Tibial artery (tissue), 4 donors: Measurements from ENCODE around the gene CTTNBP2.

Experiments used
- DNase-seq, 2 donors: peaks; one replicate each; pipeline ENCODE4 v3.0.0-alpha.2; 2019
- H3K27ac ChIP-seq, 2 donors: fragments of 200-600 bp; sonication (generic) in 1 of 2; 1 replicate in 1 of 2; 2 replicates in 1 of 2; pipeline ENCODE4 v1.5.1; 2018 to 2019; ENCODE audit warnings: mild to moderate bottlenecking in 1 of 2
- H3K27me3 ChIP-seq, 2 donors: fragments of 200-600 bp; sonication (generic) in 1 of 2; one replicate each; pipeline versions ENCODE4 v1.5.1 to v1.6.0; 2016 to 2019
- H3K36me3 ChIP-seq, 3 donors: fragments of 200-600 bp; sonication (generic) in 2 of 3; one replicate each; pipeline ENCODE4 v1.5.1; 2016 to 2019; ENCODE audit warnings: mild to moderate bottlenecking in 2 of 3
- H3K4me1 ChIP-seq, 4 donors: fragments of 200-600 bp; sonication (generic) in 2 of 4; 1 replicate in 3 of 4; 2 replicates in 1 of 4; pipeline ENCODE4 v1.5.1; 2016 to 2019
- H3K4me3 ChIP-seq, 2 donors: fragments of 200-600 bp; sonication (generic) in 1 of 2; 1 replicate in 1 of 2; 2 replicates in 1 of 2; pipeline ENCODE4 v1.5.1; 2018 to 2019; ENCODE audit warnings: mild to moderate bottlenecking in 2 of 2
- H3K9me3 ChIP-seq, 3 donors: fragments of 200-600 bp; sonication (generic) in 1 of 3; one replicate each; pipeline ENCODE4 v1.5.1; 2016 to 2019
- CTCF ChIP-seq, 2 experiments: fragments of 200-600 bp in 1 of 2; fragments of 450-650 bp in 1 of 2; IDR thresholded peaks; one replicate each; pipeline ENCODE4 v1.5.1; 2017 to 2019; ENCODE audit warnings: antibody characterized with exemption in 2 of 2, mild to moderate bottlenecking in 1 of 2, moderate library complexity in 1 of 2
- intact Hi-C: fragments of 100-400 bp; cut with DNase I; formaldehyde crosslinking; loops from one replicate; pipeline ENCODE4 v1.15.0; 2023; ENCODE audit warnings: low total_unique reads

Gene CTTNBP2

GRCh38 chr7:117828825-117829224 lies 44.4 kb downstream of the CTTNBP2 start:
- Histone ChIP-seq H3K4me1 (peaks cover 3 to 47% (median 19%) of the 10 kb centered on the region in 4 donors), H3K36me3 (no peaks in the 10 kb centered on the region), H3K27me3 (no peaks in the 10 kb centered on the region), H3K9me3 (no peaks in the 10 kb centered on the region), H3K4me3 (no peak overlapping the region), H3K27ac (peak overlapping the region; percentile 13 to 24)
- no peak for TF ChIP-seq CTCF (IDR thresholded peaks at IDR 0.05)
- no peak for DNase-seq
- intact Hi-C loops = no loop called here

GRCh38 chr7:117827862-117828261 lies 45.4 kb downstream of the CTTNBP2 start:
- intact Hi-C loops = no loop called here
- no peak overlapping the region for H3K4me3 ChIP-seq
- peaks cover 3 to 47% (median 19%) of the 10 kb centered on the region in 4 donors for H3K4me1 ChIP-seq

GRCh38 chr7:117825132-117825531 lies 48.1 kb downstream of the CTTNBP2 start:
- intact Hi-C loops = no loop called here
- no peak for TF ChIP-seq CTCF (IDR thresholded peaks at IDR 0.05)
- no peak for DNase-seq
- no peaks in the 10 kb centered on the region for H3K9me3 ChIP-seq
- no peak overlapping the region for H3K27ac ChIP-seq
- no peaks in the 10 kb centered on the region for H3K36me3 ChIP-seq
- no peak overlapping the region for H3K4me3 ChIP-seq
- H3K27me3 ChIP-seq = no peaks in the 10 kb centered on the region
- peaks cover 3 to 33% (median 16%) of the 10 kb centered on the region in 4 donors for H3K4me1 ChIP-seq

More at GRCh38 chr7:117827862-117828261, 45.4 kb downstream of the CTTNBP2 start:
- no peak for TF ChIP-seq CTCF (IDR thresholded peaks at IDR 0.05)
- Histone ChIP-seq H3K36me3 (no peaks in the 10 kb centered on the region), H3K9me3 (no peaks in the 10 kb centered on the region), H3K27ac (peak overlapping the region in 1 of 2 donors; percentile 34), H3K27me3 (no peaks in the 10 kb centered on the region)
- no peak for DNase-seq

- Histone ChIP-seq H3K27me3 (no peaks in the 10 kb centered on the region), H3K9me3 (no peaks in the 10 kb centered on the region), H3K4me1 (peaks cover 3 to 28% (median 13%) of the 10 kb centered on the region in 4 donors), H3K27ac (no peak overlapping the region), H3K4me3 (no peak overlapping the region), H3K36me3 (no peaks in the 10 kb centered on the region)
- DNase-seq = no peak
- intact Hi-C loops = no loop called here
- no peak for TF ChIP-seq CTCF (IDR thresholded peaks at IDR 0.05)
Measured at GRCh38 chr7:117824592-117824991, 48.6 kb downstream of the CTTNBP2 start.

GRCh38 chr7:117819558-117819957 lies 53.7 kb downstream of the CTTNBP2 start:
- DNase-seq = no peak
- intact Hi-C loops = no loop called here
- Histone ChIP-seq H3K9me3 (no peaks in the 10 kb centered on the region), H3K4me1 (no peaks in the 10 kb centered on the region), H3K27me3 (no peaks in the 10 kb centered on the region), H3K4me3 (no peak overlapping the region), H3K36me3 (no peaks in the 10 kb centered on the region), H3K27ac (no peak overlapping the region)
- no peak for TF ChIP-seq CTCF (IDR thresholded peaks at IDR 0.05)

- Histone ChIP-seq H3K36me3 (no peaks in the 10 kb centered on the region), H3K27me3 (no peaks in the 10 kb centered on the region), H3K4me3 (no peak overlapping the region), H3K9me3 (no peaks in the 10 kb centered on the region), H3K4me1 (no peaks in the 10 kb centered on the region), H3K27ac (no peak overlapping the region)
- no peak for DNase-seq
- intact Hi-C loops = no loop called here
- TF ChIP-seq CTCF (IDR thresholded peaks at IDR 0.05) = no peak
Measured at GRCh38 chr7:117818232-117818631, 55.0 kb downstream of the CTTNBP2 start.
